K562 (cell line): Measurements from ENCODE around the gene CD164L2. TPM values are rescaled to one million over a fixed set of nuclear protein-coding genes. Genes with fewer than 3 reads are reported as not detected.
A peak's percentile ranks its signal among the peaks of the same experiment; 100 is the strongest.

Experiments
- ATAC-seq: fragments of 200-7000 bp; cut with Tn5 transposase; 3 replicates; pipeline ENCODE4 v1.9.1; 2020; ENCODE audit warnings: moderate library complexity
- BruUV-seq: library from RNA; stranded (reverse); fragments of 400-500 nt; replicated peaks from 2 replicates; lab custom pipeline; 2021; lab: Mats Ljungman, UMichigan
- CTCF ChIA-PET: fragments of 300-600 bp; formaldehyde crosslinking; extraction: SDS; loops from one replicate; lab custom pipeline; 2021; ENCODE audit warnings: low intra/inter-chr PET ratio; lab: Yijun Ruan, JAX
- POLR2A ChIA-PET: fragments of 300-600, 350-650 bp; sonication (Branson Sonifier 250); formaldehyde crosslinking; extraction: SDS; loops from one replicate; lab custom pipeline; 2021; ENCODE audit warnings: antibody characterized with exemption, inconsistent platforms; lab: Yijun Ruan, JAX
- DNase-seq, 4 experiments: peaks; one replicate each; pipeline versions ENCODE4 v3.0.0 to v3.0.0-alpha.2; 2011 to 2018; ENCODE audit warnings: low spot score in 3 of 4, mixed read lengths in 3 of 4; ENCODE audit errors: extremely low read depth in 1 of 4
- FAIRE-seq: peaks from 2 replicates; lab custom pipeline; 2011; peaks lifted over from hg19 to GRCh38; lab: Jason Lieb, UNC
- H2AFZ ChIP-seq: 2 replicates; pipeline ENCODE4 v1.6.0; 2011; ENCODE audit warnings: low read depth, low read length, control low read depth, inconsistent platforms
- H3K27ac ChIP-seq: fragments of 200-600 bp; 3 replicates; pipeline ENCODE4 v1.8.0; 2011; ENCODE audit warnings: low read depth, mild to moderate bottlenecking, control low read depth, inconsistent platforms, low read length, moderate library complexity, mixed read lengths; ENCODE audit errors: extremely low read depth
- H3K27me3 ChIP-seq, 2 experiments: fragments of 300-600 bp in 1 of 2; 2 replicates in 1 of 2; 3 replicates in 1 of 2; pipeline versions ENCODE4 v1.6.0 to v1.8.0; 2011; ENCODE audit warnings: inconsistent platforms in 2 of 2, low read length in 2 of 2, mild to moderate bottlenecking in 1 of 2, mixed read lengths in 1 of 2, moderate library complexity in 1 of 2; ENCODE audit not compliant: control insufficient read depth in 2 of 2, insufficient read depth in 2 of 2
- H3K36me3 ChIP-seq: fragments of 300-600 bp; 3 replicates; pipeline ENCODE4 v1.8.0; 2011; ENCODE audit warnings: mild to moderate bottlenecking, low read length, inconsistent platforms; ENCODE audit not compliant: control insufficient read depth, insufficient read depth
- H3K4me1 ChIP-seq, 2 experiments: fragments of 200-600 bp in 1 of 2; replicated peaks in 1 of 2; 2 replicates in 1 of 2; 3 replicates in 1 of 2; pipeline versions ENCODE4 v1.5.1 to v1.8.0; 2011; ENCODE audit warnings: inconsistent platforms in 2 of 2, low read length in 2 of 2, mild to moderate bottlenecking in 1 of 2, mixed read lengths in 1 of 2, moderate library complexity in 1 of 2; ENCODE audit not compliant: control insufficient read depth in 2 of 2, insufficient read depth in 2 of 2
- H3K4me2 ChIP-seq: 2 replicates; pipeline ENCODE4 v1.6.1; 2011; ENCODE audit warnings: low read length, control low read depth, inconsistent platforms, mixed read lengths; ENCODE audit not compliant: insufficient read depth
- H3K4me3 ChIP-seq: fragments of 200-600 bp; sonication (generic), shearing (Covaris generic); 2 replicates; pipeline ENCODE4 v1.5.1; 2016; ENCODE audit warnings: control low read depth, inconsistent platforms
- H3K79me2 ChIP-seq: fragments of 200-600 bp; 3 replicates; pipeline ENCODE4 v1.8.0; 2011; ENCODE audit warnings: low read length, inconsistent platforms; ENCODE audit not compliant: control insufficient read depth, insufficient read depth
- H3K9ac ChIP-seq, 2 experiments: 2 replicates each; pipeline versions ENCODE4 v1.6.0 to v1.6.1; 2011; ENCODE audit warnings: low read depth in 2 of 2, low read length in 2 of 2, control low read depth in 1 of 2, inconsistent platforms in 1 of 2, mild to moderate bottlenecking in 1 of 2, mixed read lengths in 1 of 2; ENCODE audit not compliant: insufficient read depth in 1 of 2
- H3K9me1 ChIP-seq: one replicate; pipeline ENCODE4 v1.6.0; 2011; ENCODE audit warnings: inconsistent platforms, mild to moderate bottlenecking, low read length, moderate library complexity; ENCODE audit not compliant: control insufficient read depth, insufficient read depth
- H3K9me3 ChIP-seq: replicated peaks from 2 replicates; pipeline ENCODE4 v1.5.1; 2011; ENCODE audit warnings: low read depth, low read length, inconsistent platforms; ENCODE audit not compliant: control insufficient read depth, insufficient read depth
- H4K20me1 ChIP-seq: replicated peaks from 2 replicates; pipeline ENCODE4 v1.6.1; 2011; ENCODE audit warnings: low read length, inconsistent platforms, mixed read lengths; ENCODE audit not compliant: control insufficient read depth, insufficient read depth
- ARNT ChIP-seq, 2 experiments: fragments of 450-650 bp; IDR thresholded peaks; 2 replicates each; pipeline ENCODE4 v1.6.1; 2016; ENCODE audit warnings: mild to moderate bottlenecking in 1 of 2
- CXXC5 ChIP-seq: fragments of 250-450 bp; sonication (Bioruptor Pico); IDR thresholded peaks from 2 replicates; pipeline ENCODE4 v1.8.0; 2022; ENCODE audit warnings: inconsistent platforms, mild to moderate bottlenecking, moderate library complexity
- DIDO1 ChIP-seq: fragments of 450-650 bp; IDR thresholded peaks from 2 replicates; pipeline ENCODE4 v1.6.1; 2016; ENCODE audit warnings: low read depth, missing biosample characterization, missing genetic modification characterization
- L3MBTL2 ChIP-seq: fragments of 450-650 bp; IDR thresholded peaks from 2 replicates; pipeline ENCODE4 v1.6.1; 2016; ENCODE audit warnings: mild to moderate bottlenecking, moderate library complexity
- NFIC ChIP-seq: fragments of 450-650 bp; IDR thresholded peaks from 2 replicates; pipeline ENCODE4 v1.6.1; 2017; ENCODE audit warnings: mild to moderate bottlenecking, inconsistent platforms
- NR2C1 ChIP-seq, 2 experiments: fragments of 450-650 bp; IDR thresholded peaks; 2 replicates each; pipeline ENCODE4 v1.6.1; 2017; ENCODE audit warnings: mild to moderate bottlenecking in 2 of 2, antibody characterized with exemption in 1 of 2, inconsistent platforms in 1 of 2, missing compliant biosample characterization in 1 of 2, missing genetic modification characterization in 1 of 2
- RB1 ChIP-seq: fragments of 450-650 bp; IDR thresholded peaks from 2 replicates; pipeline ENCODE4 v1.6.1; 2017; ENCODE audit warnings: low read depth, mild to moderate bottlenecking
- ZBTB7A ChIP-seq: IDR thresholded peaks from 2 replicates; pipeline ENCODE4 v1.6.1; 2011; ENCODE audit warnings: low read depth, mild to moderate bottlenecking, low read length, moderate library complexity, borderline replicate concordance; ENCODE audit not compliant: control insufficient read depth
- WGBS: fragments of 100-300 bp; shearing (Covaris generic); methylation state at CpG from one replicate; pipeline ENCODE4 v1.1.6; 2016; ENCODE audit warnings: low coverage, mixed read lengths; ENCODE audit not compliant: insufficient coverage; ENCODE audit errors: missing lambda C conversion rate; 5-methylcytosine and 5-hydroxymethylcytosine counted together
- in situ Hi-C: fragments of 300-500 bp; cut with MboI; formaldehyde crosslinking; loops from 4 replicates; pipeline ENCODE4 v1.15.0; 2018; ENCODE audit warnings: inconsistent platforms, mixed read lengths
- intact Hi-C: fragments of 100-400 bp; cut with micrococcal nuclease; formaldehyde crosslinking; loops from 2 replicates; pipeline ENCODE4 v1.14.2; 2022
- polyA plus RNA-seq, 8 experiments: library from polyadenylated mRNA; depleted of rRNA in 4 of 8; stranded (reverse) in 5 of 8; unstranded in 3 of 8; fragments of >200 nt; fragmentation: Nextera tagmentation in 2 of 8; fragmentation: Illumina TruSeq in 1 of 8; extraction: Ambion mirVana in 2 of 8; extraction: Trizol in 1 of 8; gene quantifications; 2 replicates each; pipeline versions ENCODE4 v1.2.1 to v1.2.3, GENCODE V29; 2011 to 2014; ENCODE audit warnings: inconsistent platforms in 1 of 8, missing spikeins in 1 of 8
- total RNA-seq, 7 experiments: library from RNA; depleted of rRNA in 6 of 7; stranded (reverse); fragments of >200 nt in 6 of 7; fragmentation: Illumina TruSeq in 2 of 7; extraction: Trizol in 2 of 7; gene quantifications; 2 replicates each; pipeline versions ENCODE4 v1.2.1 to v1.2.3, GENCODE V29; 2011 to 2021; ENCODE audit warnings: low replicate concordance in 1 of 7
- TF ChIP-seq, protein P1 (sequence below): fragments of 450-650 bp; formaldehyde crosslinking; IDR thresholded peaks from 2 replicates; pipeline ENCODE4 v1.4.0; 2022; ENCODE audit warnings: missing genetic modification characterization
- TF ChIP-seq, protein P2 (sequence below): sonication (generic); formaldehyde crosslinking; IDR thresholded peaks from 2 replicates; pipeline ENCODE4 v1.9.0; 2022; ENCODE audit warnings: mild to moderate bottlenecking, missing genetic modification reagents
- TF ChIP-seq, protein P3 (sequence below): sonication (generic); formaldehyde crosslinking; IDR thresholded peaks from 2 replicates; pipeline ENCODE4 v1.8.0; 2022; ENCODE audit warnings: mild to moderate bottlenecking, missing genetic modification reagents
- TF ChIP-seq, protein P4 (sequence below): fragments of 250-450 bp; sonication (Bioruptor Pico); IDR thresholded peaks from 2 replicates; pipeline ENCODE4 v1.5.0; 2020; ENCODE audit warnings: mild to moderate bottlenecking, borderline replicate concordance

The CD164L2 gene
- total and polyA plus RNA-seq, 9 of the 15 experiments (the other 6 are each of a cell fraction or from before 2014, with no cell fraction given): 0.08 to 0.92 (median 0.38) TPM; not detected in 1

DNA sequence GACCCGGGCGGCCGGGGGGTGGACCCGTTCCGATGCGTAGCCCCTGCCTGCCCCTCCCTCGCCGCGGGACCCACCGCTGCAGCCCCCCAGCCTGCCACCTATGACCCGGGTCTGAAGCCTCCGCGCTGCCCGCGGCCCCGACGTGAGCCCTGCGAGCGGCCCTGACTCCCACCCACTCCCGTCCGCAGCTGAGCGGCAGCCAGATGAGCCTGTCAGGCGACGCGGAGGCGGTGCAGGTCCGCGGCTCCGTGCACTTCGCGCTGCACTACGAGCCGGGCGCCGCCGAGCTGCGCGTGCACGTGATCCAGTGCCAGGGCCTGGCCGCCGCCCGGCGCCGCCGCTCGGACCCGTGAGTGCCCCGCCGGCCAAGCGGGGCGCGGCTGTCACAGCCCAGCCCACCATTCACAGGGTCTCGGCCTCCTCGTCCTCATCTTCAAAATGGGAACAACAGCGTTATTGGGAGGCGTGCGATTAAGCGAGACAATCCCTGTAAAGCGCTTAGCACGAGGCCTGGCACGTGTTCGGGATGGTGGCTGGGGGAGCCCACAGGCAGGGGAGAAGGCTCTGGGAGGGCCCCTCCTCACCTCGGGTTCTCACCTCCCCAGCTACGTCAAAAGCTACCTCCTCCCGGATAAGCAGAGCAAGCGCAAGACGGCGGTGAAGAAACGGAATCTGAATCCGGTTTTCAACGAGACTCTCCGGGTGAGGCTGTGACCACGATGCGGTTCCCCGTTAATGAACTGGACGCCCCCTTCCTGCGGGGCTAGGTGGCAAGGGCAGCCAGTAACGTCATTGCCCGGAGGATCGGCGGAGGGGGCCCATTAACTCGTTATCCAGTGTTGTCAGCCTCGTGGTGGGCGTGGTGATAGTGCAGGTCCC lies 33.1 kb downstream of the CD164L2 start (continued):
- TF ChIP-seq, protein P1, sequence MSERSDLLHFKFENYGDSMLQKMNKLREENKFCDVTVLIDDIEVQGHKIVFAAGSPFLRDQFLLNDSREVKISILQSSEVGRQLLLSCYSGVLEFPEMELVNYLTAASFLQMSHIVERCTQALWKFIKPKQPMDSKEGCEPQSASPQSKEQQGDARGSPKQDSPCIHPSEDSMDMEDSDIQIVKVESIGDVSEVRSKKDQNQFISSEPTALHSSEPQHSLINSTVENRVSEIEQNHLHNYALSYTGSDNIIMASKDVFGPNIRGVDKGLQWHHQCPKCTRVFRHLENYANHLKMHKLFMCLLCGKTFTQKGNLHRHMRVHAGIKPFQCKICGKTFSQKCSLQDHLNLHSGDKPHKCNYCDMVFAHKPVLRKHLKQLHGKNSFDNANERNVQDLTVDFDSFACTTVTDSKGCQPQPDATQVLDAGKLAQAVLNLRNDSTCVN: no peak

DNA sequence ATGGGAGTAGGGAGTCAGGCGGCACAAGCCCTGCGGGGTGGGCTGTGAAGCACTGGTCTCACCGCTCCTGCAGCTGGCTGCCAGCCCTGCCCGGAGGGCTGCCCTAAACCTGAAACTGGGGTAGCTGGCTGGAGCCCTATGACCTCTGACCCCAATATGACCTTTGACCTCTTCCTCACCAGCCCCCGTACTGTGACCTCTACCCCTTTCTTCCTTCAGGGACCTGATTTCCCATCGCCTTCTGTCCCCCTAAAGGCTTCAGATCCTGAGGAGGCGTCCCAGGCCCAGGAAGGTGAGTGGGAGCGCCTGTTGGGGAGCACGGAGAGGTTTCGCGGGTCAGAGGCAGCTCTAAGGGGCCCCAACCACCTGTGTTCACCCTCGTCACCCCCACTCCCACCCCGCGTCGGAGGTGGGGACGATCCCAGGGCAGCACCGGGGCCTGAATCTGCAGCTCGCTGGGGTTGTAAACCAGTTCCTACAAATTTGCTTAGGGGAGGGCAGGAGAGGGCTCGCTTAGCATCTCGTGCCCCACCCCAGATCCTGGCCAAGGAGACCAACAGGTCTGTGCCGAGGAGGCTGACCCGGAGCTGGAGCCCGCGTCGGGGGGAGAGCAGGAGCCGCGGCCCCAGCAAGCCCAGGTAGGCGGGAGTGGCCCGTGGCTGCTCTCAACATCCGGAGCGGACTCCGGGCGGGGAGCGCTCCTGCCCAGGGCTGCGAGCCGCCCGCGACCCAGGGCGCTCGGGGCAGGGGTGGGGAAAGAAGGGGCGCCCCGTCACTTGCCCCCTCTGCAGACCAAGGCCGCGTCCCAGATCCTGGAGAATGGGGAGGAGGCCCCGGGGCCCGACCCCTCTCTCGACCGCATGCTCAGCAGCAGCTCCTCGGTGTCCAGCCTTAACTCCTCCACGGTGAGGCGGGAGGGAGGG lies 34.0 kb downstream of the CD164L2 start:
- H3K9me3 ChIP-seq: no peaks in the 10 kb centered on the region
- intact Hi-C loops: no loop called here
- H3K4me1 ChIP-seq: peaks cover 15 to 52% of the 10 kb centered on the region in 2 experiments; a peak in 4 of 5 replicates
- in situ Hi-C loops: no loop called here
- 33% methylated on average over 32 of the region's 51 CpGs for WGBS
- H3K27ac ChIP-seq: peak overlapping the region; percentile 3; the same call in 1 of the 3 replicates
- peak overlapping the region; percentile 31 to 82; a peak in 3 of 4 replicates for H3K9ac ChIP-seq
- peak overlapping the region; percentile 55 for H3K4me2 ChIP-seq
- CTCF ChIA-PET: interaction anchor here (0.8 kb wide), 1 partner anchor 252 kb away, joined by 3 read pairs; no protein-coding TSS in a partner anchor
- POLR2A ChIA-PET: interaction anchor here (0.6 to 4.4 kb wide), 8 partner anchors 9 to 651 kb away, joined by 3 to 19 read pairs (median 5); partner anchors contain the start of gene MAP3K6
- H3K36me3 ChIP-seq: no peaks in the 10 kb centered on the region
- no peaks in the 10 kb centered on the region for H4K20me1 ChIP-seq
- DNase-seq (peak; percentile 63 to 86 (median 84)), ATAC-seq (peak; percentile 78), FAIRE-seq (peak; percentile 15)
- no TSS peak for BruUV-seq
- no peaks in the 10 kb centered on the region for H3K79me2 ChIP-seq
- H2AFZ ChIP-seq: peak overlapping the region; percentile 84
- no peak overlapping the region for H3K4me3 ChIP-seq
- H3K9me1 ChIP-seq: no peaks in the 10 kb centered on the region
- H3K27me3 ChIP-seq: no peaks in the 10 kb centered on the region
- TF ChIP-seq, protein P2, sequence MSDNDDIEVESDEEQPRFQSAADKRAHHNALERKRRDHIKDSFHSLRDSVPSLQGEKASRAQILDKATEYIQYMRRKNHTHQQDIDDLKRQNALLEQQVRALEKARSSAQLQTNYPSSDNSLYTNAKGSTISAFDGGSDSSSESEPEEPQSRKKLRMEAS: peak; percentile 69; the same call in 1 of the 2 replicates
- TF ChIP-seq RB1 (peak; percentile 59; the same call in 1 of the 2 replicates), DIDO1 (tag) (no peak), L3MBTL2 (peak; percentile 29; the same call in 1 of the 2 replicates), NFIC (no peak), CXXC5 (CRISPR knock-in tag) (peak; percentile 21; the same call in 1 of the 2 replicates), ZBTB7A (peak; percentile 50; the same call in 1 of the 2 replicates), ARNT (IDR thresholded peaks at IDR 0.05) (no peak), NR2C1 (IDR thresholded peaks at IDR 0.05) (peak; percentile 99), NR2C1 (tag; IDR thresholded peaks at IDR 0.05) (peak; percentile 99)
- TF ChIP-seq, protein P3, sequence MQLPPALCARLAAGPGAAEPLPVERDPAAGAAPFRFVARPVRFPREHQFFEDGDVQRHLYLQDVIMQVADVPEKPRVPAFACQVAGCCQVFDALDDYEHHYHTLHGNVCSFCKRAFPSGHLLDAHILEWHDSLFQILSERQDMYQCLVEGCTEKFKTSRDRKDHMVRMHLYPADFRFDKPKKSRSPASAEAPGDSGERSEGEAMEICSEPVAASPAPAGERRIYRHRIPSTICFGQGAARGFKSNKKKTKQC (CRISPR knock-in tag): 0 out of 2 replicates have a peak, but pooled peaks have one; percentile 24
- TF ChIP-seq, protein P4, sequence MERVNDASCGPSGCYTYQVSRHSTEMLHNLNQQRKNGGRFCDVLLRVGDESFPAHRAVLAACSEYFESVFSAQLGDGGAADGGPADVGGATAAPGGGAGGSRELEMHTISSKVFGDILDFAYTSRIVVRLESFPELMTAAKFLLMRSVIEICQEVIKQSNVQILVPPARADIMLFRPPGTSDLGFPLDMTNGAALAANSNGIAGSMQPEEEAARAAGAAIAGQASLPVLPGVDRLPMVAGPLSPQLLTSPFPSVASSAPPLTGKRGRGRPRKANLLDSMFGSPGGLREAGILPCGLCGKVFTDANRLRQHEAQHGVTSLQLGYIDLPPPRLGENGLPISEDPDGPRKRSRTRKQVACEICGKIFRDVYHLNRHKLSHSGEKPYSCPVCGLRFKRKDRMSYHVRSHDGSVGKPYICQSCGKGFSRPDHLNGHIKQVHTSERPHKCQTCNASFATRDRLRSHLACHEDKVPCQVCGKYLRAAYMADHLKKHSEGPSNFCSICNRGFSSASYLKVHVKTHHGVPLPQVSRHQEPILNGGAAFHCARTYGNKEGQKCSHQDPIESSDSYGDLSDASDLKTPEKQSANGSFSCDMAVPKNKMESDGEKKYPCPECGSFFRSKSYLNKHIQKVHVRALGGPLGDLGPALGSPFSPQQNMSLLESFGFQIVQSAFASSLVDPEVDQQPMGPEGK: no peak
